GM12891 (cell line): ENCODE data around the gene RAB12.

Source experiments
- DNase-seq: peaks from one replicate; pipeline ENCODE4 v3.0.0; 2011; ENCODE audit warnings: low spot score; ENCODE audit not compliant: insufficient read length
- FAIRE-seq: peaks from 2 replicates; lab custom pipeline; 2011; peaks lifted over from hg19 to GRCh38; lab: Jason Lieb, UNC
- PAX5 ChIP-seq: IDR thresholded peaks from 2 replicates; pipeline ENCODE4 v1.6.1; 2011; ENCODE audit warnings: low read length, moderate library complexity, mild to moderate bottlenecking; ENCODE audit not compliant: insufficient read depth, severe bottlenecking
- POLR2A ChIP-seq: IDR thresholded peaks from 2 replicates; pipeline ENCODE4 v1.6.1; 2011; ENCODE audit warnings: low read depth, low read length, control low read depth
- POLR2AphosphoS5 ChIP-seq: IDR thresholded peaks from 2 replicates; pipeline ENCODE4 v1.6.1; 2011; ENCODE audit warnings: low read depth, low read length, control low read depth
- POU2F2 ChIP-seq: IDR thresholded peaks from 2 replicates; pipeline ENCODE4 v1.6.1; 2011; ENCODE audit warnings: low read depth, mild to moderate bottlenecking, control low read depth, low read length, moderate library complexity
- SPI1 ChIP-seq: IDR thresholded peaks from 2 replicates; pipeline ENCODE4 v1.6.1; 2011; ENCODE audit warnings: low read depth, low read length, control low read depth
- TAF1 ChIP-seq: IDR thresholded peaks from 2 replicates; pipeline ENCODE4 v1.6.1; 2011; ENCODE audit warnings: low read depth, low read length, control low read depth

Gene RAB12

DNA sequence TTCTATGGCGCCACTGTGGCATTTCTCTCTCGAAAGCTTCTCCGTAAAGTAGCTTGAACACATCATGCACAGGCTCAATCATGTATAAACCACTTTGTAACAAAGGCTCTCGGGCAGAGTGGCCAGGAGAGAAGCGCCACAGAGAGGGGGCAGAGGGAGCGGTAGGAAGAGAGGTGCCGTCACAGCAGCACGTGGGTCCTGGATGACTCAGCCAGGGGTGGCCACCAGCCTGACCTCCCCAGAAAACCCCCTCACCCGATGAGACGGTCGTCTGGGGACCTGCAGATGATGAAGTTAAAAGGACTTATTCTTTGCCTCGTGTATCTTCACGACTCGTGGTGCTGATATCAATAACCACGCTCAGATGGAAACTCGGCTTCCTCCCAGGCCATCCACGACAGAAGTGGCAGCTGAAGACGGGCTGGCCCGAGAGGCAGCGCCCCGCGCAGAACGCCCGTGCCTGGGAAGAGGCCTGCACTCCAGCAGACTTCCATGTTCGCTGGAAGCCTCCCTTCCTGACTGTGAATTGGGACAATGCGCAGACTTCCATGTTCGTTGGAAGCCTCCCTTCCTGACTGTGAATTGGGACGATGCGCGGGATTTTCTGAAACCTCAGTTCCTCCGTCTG, 49.7 kb downstream of the RAB12 start:
- TF ChIP-seq POLR2A (no peak), SPI1 (no peak), POU2F2 (no peak), PAX5 (no peak), TAF1 (no peak), POLR2AphosphoS5 (no peak)
- no peak for FAIRE-seq
- DNase-seq, result no peak

DNA sequence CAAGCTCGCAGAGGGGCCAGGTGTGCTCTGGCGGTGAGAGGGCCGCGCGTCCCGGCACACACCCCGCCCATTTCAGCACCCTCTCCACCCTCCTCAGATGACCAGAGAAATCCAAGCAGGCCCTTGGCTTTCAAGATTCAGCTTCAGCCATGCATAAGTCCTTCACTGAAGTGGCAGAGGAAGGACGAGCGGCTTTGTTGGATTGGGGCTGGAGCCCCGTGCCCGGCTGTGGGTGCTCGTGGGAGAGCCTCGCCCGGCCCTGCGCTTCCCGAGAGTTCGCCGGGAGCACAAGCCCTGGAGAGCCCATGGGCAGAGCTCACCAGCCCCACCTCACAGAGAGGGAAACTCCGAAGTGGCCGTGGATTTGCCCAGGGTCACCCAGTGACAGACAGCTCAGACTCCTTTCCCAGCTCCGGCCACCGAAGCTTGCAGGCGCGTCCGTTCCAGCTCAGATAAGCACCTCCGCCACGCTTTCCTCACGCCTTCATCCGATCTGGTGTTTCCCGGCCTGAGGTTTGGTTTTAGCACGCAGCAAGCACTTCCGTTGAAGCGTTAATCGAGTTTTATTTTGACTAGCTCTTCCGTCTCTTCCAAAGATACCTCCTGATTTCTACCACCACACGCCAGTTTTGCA, 50.5 kb downstream of the RAB12 start:
- no peak for DNase-seq
- no peak for TF ChIP-seq TAF1
- no peak for TF ChIP-seq POU2F2
- TF ChIP-seq SPI1, result no peak
- no peak for TF ChIP-seq PAX5
- TF ChIP-seq POLR2A, result no peak
- no peak for FAIRE-seq

DNA sequence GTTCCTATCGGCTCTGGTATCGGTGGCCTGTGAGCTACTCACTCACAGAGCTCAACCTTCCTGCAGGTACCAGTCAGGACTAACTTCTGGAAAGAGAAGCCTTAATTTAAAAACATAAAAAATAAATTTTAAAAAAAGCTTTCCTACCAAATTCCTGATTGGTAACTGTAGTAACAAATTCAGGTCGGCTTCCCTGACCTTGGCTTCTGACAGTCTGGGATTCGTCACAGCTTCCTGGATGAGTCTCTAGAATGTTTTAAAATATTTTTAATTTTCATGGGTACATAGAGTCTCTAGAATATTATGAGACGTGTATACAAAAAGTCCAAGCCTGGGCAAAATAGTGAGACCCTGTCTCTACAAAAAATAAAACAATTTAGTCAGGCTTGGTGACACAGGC, 51.1 kb downstream of the RAB12 start:
- FAIRE-seq (no peak), DNase-seq (no peak)
- TF ChIP-seq POLR2A (no peak), POU2F2 (no peak), PAX5 (no peak), TAF1 (no peak), SPI1 (no peak), POLR2AphosphoS5 (no peak)

DNA sequence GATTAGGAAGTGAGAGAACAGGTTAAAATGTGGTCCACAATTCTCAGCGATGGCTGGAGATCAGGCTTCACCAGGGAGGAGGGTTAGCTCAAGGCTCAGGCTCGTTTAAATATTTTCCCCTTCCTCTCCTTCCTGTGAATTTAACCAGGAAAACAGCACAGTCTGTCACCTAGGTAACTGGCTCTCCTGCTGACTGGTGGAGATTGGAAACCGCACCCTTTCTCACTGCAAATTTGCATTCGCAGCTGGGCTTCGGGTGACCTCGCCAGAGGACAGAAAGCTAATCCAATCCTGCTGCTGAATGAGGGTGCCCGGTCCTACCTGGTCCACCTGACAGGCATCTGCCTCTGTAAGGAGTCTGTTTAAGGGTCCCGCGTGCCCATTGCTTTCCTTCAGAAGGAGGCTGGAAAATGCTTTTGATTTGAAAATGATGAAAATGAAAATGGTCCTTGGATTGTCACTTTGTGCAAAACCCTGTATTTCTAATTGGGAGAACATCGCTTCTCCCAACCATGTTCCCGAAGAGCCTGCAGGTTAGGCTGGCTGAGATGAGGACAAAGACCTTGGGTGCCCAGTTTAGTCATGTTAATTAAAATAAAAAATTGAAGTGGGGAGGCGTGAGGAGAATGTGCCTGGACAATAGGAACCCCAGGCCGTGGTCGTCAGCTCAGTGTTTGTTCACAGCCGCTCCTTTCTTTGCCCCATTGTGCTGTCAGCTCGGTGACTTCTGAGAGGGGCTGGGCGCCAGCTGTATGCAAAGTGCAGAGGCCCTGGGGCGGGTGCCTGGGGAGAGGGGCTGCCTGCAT, 52.7 kb downstream of the RAB12 start:
- TF ChIP-seq POU2F2, result peak; percentile 68; the same call in 1 of the 2 replicates
- no peak for TF ChIP-seq POLR2A
- TF ChIP-seq SPI1, result 0 out of 2 replicates have a peak, but pooled peaks have one; percentile 24
- DNase-seq (no peak), FAIRE-seq (no peak)

DNA sequence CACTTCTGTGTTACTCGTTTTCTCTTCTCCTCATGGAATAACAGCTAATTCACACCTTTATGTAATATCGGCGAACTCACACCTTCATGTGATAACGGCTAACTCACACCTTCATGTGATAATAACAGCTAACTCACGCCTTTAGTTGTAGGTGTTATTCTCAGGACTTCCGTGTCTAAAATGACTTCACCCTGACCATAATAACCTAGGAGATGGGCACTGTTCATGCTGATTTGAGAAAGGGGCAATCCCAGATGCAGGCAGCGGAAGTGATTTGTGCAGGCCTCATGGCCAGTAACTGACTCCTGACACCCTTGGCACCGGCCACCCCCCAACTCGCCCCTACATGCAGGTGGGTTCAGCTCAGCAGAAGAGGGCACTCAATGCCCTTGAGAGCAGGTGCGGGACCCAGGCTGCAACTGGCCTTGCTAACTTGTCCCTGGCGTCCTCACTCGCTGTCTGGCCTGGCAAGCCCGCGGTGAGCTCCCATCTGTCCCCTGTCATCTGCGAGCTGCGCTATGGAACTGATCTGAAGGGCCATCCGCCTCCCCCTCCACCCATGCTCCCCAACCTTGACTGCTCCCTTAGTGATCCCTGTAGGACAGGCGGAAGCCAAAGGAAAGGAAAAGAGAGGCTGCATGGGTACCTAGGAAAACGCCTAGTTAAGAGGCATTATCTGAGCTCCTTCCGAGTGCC, 53.5 kb downstream of the RAB12 start:
- DNase-seq, result no peak
- TF ChIP-seq SPI1 (no peak), POLR2A (no peak), POLR2AphosphoS5 (no peak), TAF1 (no peak)
- FAIRE-seq, result no peak

- no peak for DNase-seq
- FAIRE-seq, result no peak
- TF ChIP-seq PAX5 (no peak), POLR2AphosphoS5 (no peak), POLR2A (no peak), SPI1 (no peak)
Observed at GRCh38 chr18:8667846-8668245, 58.6 kb downstream of the RAB12 start.

DNA sequence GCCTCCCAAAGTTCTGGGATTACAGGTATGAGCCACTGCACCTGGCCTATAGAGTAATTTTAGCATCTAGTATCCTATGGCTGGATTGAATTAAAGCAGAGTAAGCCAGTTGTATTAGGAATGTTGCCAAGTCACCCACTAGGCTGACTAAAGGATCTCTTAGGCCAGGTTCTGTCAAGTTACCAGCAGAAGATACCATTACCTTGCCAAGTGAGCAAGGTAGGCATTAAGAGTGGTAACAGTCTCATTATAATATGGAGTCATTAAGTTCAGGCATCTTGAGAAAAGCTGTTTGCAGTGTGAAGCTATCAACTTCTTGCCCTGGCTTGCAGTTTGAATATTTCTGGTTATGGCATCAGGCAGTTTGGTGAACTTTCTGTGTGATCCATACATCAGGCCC, 59.1 kb downstream of the RAB12 start:
- FAIRE-seq, result no peak
- TF ChIP-seq SPI1 (no peak), POLR2AphosphoS5 (no peak), POLR2A (no peak), PAX5 (no peak), POU2F2 (no peak), TAF1 (no peak)
- DNase-seq, result no peak

- TF ChIP-seq POU2F2 (no peak), PAX5 (no peak), POLR2AphosphoS5 (no peak), TAF1 (no peak), POLR2A (no peak), SPI1 (no peak)
- FAIRE-seq (no peak), DNase-seq (no peak)
Observed at GRCh38 chr18:8669571-8669970, 60.3 kb downstream of the RAB12 start.

DNA sequence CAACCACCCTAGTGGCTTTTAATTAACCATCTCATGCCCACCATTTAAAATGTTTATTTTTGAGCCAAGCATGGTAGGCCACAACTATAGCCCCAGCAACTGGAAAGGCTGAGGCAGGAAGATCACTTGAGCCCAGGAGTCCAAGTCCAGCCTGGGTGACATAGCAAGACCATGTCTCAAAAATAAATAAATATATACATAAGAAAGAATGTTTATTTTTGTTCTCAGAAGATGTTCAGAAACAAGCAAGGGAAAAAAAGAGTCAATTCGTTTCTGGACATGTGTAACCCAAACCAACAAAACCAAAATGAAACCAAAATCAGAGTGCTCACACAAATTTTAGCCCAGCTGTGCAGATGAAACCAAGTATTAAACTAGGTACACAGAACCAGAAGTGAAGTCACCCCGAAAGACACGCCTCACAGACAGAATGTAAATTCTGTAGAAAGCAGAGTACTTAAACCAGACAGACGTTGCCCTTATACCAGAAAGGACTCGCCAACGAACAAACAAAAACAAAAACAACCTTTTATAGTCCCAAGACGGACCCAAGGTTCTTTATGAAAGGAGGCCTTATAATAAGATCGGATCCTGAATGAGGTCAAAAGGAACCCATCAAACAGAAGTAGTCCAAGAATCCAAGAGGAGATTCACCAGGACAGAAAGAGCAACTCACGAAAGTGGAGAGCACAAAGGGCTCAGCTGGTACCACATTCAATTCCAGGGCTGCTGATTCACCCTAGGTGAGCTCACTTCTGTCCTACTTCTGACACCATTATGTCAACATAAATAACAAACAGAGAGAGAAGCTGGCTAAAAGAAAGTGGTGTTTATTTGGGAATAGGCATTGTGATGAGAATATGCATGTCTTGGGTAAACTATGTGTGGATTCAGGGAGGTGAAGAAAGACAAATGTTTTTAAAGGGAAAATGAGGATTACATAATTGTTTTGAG, 64.3 kb downstream of the RAB12 start:
- TF ChIP-seq POLR2AphosphoS5 (no peak), POU2F2 (no peak), SPI1 (no peak), TAF1 (no peak), POLR2A (no peak), PAX5 (no peak)
- FAIRE-seq, result no peak
- no peak for DNase-seq
